Inflammatory macrophage treated with lipopolysaccharide for 4 hours (primary cell): Measurements from ENCODE around the gene AK2.

Experiments used
- DNase-seq: peaks from one replicate; pipeline ENCODE4 v3.0.0-alpha.2; 2020

Gene AK2

GRCh38 chr1:33021567-33022431 is 14.9 kb downstream of the AK2 start:
- DNase-seq, result no peak

- no peak for DNase-seq
Observed at GRCh38 chr1:33018112-33018511, 18.6 kb downstream of the AK2 start.

GRCh38 chr1:33017175-33017574 is 19.5 kb downstream of the AK2 start:
- DNase-seq, result no peak

GRCh38 chr1:33015216-33015615 is 21.5 kb downstream of the AK2 start:
- DNase-seq, result no peak

- no peak for DNase-seq
Observed at GRCh38 chr1:33014464-33015163, 22.1 kb downstream of the AK2 start.

- no peak for DNase-seq
Observed at GRCh38 chr1:33013791-33014190, 22.9 kb downstream of the AK2 start.

- DNase-seq, result no peak
Observed at GRCh38 chr1:33012165-33012564, 24.5 kb downstream of the AK2 start.

GRCh38 chr1:33010932-33011731 is 25.6 kb downstream of the AK2 start:
- peak; percentile 73 for DNase-seq

- no peak for DNase-seq
Observed at GRCh38 chr1:33009561-33009960, 27.1 kb downstream of the AK2 start.

- DNase-seq, result peak; percentile 18
Observed at GRCh38 chr1:33008051-33008914, 28.4 kb downstream of the AK2 start.

- DNase-seq, result peak; percentile 76
Observed at GRCh38 chr1:33007190-33008050, 29.3 kb downstream of the AK2 start.

- no peak for DNase-seq
Observed at GRCh38 chr1:33005838-33006421, 30.8 kb downstream of the AK2 start.

- DNase-seq, result no peak
Observed at GRCh38 chr1:33005117-33005837, 31.4 kb downstream of the AK2 start.

GRCh38 chr1:33004613-33005012 is 32.1 kb downstream of the AK2 start:
- no peak for DNase-seq

GRCh38 chr1:33003657-33004056 is 33.0 kb downstream of the AK2 start:
- no peak for DNase-seq

GRCh38 chr1:33002006-33002405 is 34.7 kb downstream of the AK2 start:
- DNase-seq, result no peak

GRCh38 chr1:33001282-33001681 is 35.4 kb downstream of the AK2 start:
- DNase-seq, result no peak

GRCh38 chr1:33000427-33001026 is 36.2 kb downstream of the AK2 start:
- no peak for DNase-seq

- no peak for DNase-seq
Observed at GRCh38 chr1:32998997-32999396, 37.7 kb downstream of the AK2 start.

- peak; percentile 56 for DNase-seq
Observed at GRCh38 chr1:32998064-32998463, 38.6 kb downstream of the AK2 start.
